GM20000 (cell line): ENCODE measurements around the gene PON2.

Experiments used
- DNase-seq: peaks from one replicate; pipeline ENCODE4 v3.0.0; 2012; ENCODE audit warnings: low spot score
- TF ChIP-seq, protein P1 (sequence below): IDR thresholded peaks from 2 replicates; pipeline ENCODE4 v1.5.1; 2012; ENCODE audit warnings: mild to moderate bottlenecking, control low read depth; ENCODE audit errors: extremely low read depth, missing control alignments

PON2 gene

DNA sequence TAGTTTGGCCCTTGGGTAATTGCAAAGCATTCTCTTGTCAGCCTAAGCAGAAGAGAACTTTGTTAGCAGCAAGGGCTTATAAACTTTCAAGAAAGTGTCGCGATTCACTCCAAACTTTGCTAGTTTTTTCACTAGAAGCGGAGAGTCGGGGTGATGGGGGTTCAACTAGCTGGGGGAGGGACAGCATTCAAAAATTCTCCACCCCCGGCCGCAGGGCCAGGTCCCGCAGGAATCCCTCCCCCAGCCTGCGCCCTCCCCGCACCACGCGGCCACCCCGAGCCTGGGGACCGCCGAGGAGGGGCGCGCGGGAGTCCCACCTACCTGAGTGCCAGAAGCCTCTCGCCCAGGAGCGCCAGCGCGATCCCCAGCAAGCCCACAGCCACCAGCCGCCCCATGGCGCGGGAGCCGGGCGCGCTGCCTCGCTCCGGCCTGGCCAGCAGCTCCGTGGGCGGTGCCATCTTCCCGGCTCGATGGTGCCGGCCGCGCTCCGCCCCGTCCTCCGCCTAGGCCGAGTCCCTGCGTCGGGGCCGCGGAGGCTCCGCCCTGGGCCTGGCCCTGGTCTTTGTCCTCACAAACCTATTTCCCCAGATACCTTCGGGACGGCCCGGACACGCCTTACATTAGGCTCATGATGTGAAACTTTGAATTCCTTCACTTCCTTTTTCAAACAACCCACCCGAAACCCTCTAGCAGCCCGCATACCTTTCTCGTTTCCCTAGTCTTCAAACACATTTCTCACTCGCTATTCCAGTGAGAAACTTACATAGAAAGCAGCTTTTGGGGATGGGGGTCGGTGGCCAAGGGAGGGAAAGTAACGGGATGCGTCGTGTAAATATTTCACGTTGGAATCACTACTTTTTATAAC lies at the start of gene PON2:
PON2 (minus strand) TSS at position 472 of the 865 bp plus-strand sequence; CDS start at position 395, 77 bp downstream.
- DNase-seq: peak; percentile 90
- TF ChIP-seq, protein P1, sequence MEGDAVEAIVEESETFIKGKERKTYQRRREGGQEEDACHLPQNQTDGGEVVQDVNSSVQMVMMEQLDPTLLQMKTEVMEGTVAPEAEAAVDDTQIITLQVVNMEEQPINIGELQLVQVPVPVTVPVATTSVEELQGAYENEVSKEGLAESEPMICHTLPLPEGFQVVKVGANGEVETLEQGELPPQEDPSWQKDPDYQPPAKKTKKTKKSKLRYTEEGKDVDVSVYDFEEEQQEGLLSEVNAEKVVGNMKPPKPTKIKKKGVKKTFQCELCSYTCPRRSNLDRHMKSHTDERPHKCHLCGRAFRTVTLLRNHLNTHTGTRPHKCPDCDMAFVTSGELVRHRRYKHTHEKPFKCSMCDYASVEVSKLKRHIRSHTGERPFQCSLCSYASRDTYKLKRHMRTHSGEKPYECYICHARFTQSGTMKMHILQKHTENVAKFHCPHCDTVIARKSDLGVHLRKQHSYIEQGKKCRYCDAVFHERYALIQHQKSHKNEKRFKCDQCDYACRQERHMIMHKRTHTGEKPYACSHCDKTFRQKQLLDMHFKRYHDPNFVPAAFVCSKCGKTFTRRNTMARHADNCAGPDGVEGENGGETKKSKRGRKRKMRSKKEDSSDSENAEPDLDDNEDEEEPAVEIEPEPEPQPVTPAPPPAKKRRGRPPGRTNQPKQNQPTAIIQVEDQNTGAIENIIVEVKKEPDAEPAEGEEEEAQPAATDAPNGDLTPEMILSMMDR: no peak

DNA sequence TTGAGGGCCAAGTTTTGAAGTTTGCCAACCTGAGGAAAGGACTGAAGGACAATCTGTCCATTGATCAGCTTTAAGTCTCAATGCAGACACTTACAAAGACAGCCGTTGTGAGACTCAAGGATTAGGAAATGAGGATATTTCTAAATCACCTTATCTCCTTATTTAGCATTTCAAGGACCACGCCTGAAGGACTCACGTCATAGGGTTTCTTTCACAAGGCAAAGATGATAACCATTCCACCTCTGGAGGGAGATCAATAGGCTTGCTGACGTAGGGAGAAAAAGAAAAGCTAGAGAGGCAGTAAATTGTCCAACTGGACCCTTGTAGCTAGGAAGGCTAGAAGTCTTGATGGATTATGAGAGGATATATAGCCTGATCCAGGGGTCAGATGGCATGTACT lies 47.6 kb upstream of the PON2 start:
- DNase-seq: no peak
- TF ChIP-seq, protein P1: no peak

DNA sequence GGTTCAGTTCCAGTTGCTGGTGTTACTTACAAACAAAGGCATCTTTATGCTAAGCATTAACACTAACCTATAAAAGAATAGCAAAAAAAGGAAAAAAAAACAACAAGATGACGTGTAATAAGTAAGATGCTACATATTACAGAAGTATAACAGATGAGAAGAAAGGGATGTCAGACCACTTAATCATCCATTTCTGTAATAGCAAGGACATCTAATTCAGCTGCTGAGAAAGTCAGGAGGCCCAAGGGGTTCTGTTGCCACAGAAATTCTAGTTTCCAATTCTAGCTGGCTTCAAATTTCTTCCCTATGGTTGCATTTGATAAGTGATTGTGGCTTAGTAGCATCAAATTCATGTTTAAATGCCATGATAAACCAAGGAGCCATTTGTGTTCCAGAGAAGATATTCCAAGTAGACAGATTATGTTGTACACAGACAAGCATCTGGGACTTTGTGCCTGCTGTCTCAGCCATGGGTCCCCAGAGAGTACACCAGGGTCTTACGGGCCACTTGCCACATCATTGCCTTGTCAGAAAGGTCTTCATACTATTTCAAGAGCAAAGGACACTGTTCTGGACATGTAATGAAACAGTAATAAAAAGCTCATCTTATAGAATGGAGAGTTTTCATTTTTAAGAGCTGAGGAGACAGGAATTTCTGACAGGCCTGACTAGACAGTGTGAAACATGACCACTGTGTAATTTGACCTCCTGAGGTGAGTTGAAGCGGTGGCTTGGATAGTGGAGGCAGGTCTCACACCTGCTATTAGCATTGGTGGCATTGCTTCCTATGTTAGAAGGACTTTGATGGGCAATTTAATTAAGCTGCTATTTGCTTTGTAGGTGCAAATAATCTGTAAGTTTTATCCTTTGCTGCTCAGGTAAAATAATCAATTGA lies 46.7 kb upstream of the PON2 start:
- no peak for DNase-seq
- TF ChIP-seq, protein P1: no peak

DNA sequence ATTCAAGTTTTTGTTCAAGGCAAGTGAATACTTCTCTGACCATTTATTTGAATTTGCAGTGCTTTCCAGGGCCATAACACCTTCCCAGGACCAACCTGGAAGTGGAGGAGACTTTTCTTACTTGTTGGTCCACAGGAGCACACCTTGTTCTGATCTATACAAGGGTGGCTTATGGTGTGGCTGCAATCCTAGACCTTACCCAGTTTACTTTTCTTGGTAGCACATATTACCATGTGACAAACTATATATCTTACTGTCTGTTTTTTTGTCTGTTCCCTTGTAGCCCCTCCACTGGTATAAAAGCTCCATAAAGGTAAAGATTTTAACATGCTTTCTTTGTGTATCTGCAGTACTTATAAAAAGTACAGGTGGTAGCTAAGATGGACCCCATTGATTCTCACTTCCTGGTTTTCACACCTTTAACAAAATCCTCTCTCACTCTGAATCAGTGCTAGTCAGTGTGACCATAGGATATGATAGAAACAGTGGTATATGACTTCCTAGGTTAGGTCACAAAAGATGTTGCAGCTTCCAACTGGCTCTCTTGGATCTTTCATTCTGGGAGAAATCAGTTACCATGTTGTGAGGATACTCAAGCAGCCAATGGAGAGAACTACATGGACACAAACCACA lies 45.3 kb upstream of the PON2 start:
- no peak for DNase-seq
- TF ChIP-seq, protein P1: no peak

DNA sequence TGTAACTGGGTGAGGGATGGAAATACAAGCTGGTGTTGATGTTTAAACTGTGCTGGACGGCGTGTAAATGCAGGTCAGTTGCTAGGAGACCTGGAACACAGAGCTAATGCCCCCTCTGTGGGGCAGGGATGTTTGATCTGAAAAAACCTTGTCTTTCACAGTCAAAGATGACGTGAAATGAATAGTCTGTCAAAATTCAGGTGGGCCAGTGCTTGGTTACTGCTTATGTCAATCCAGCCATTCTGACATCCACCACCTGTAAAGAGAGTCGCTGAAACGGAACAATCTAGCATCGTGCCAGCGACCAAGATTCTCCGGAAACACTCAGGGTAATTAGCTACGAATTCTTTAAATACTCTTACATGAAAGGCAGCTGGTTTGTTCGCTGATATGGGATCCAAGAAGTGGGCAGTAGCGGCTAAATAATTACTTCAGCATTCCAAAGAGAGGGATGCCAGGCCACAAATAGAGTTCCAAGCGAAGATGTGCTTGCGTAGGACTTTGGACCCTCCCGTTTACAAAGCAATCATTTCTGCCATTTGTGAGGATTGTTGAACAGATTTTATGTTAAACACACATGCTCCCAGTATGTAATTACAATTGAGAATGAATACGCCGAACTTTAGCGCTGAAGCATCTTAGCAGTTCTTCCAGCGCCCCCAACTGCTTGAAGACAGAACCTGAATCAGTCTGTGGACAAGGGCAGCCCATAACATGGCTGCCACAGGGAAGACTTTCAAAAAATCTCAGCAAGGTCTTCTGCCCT lies 43.6 kb upstream of the PON2 start:
- DNase-seq: no peak
- TF ChIP-seq, protein P1: no peak

DNA sequence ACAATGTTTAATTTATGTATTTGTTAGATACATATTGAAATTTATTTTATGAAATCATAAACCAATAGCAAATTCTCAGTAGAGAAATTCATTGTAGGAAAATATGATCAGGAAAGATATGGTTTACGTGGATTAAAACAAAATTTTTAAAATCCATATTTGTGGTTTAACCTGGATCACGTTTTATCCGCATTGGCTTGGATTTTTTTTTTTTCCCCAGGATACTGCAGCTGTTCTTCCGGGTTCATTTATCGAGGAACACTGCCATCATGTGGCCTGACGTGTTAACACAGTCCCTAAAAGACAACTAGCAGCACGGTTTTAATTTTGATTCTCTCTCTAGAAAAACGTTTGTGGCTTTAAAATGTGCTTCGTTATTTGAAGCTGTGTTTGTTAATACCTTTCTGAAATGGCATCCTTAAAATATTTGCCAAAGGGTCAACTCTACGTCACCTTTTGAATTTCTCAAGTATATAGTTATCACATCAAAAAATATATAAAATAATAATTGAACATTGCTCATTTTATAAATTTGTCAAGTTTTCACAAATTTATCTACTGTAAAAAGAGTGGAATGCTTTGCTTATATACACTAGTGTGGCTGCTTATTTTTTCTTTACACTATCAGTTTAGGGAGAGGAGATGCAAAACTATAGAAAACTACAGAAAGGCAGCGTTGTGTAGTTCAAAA lies 42.2 kb upstream of the PON2 start:
- TF ChIP-seq, protein P1: peak; percentile 61
- peak; percentile 55 for DNase-seq
